GM19397 (cell line): ENCODE data around the gene AIP.
A peak's percentile ranks its signal among the peaks of the same experiment; 100 is the strongest.
"Not testable (repeated sequence)": the region's sequence is repeated elsewhere in the genome, so short reads cannot be mapped to it uniquely, and the experiment has no call there.

Experiments
- ATAC-seq: cut with Tn5 transposase; IDR thresholded peaks from one replicate; pipeline ENCODE4 v1.9.1; 2021; ENCODE audit warnings: mild to moderate bottlenecking, moderate library complexity; ENCODE audit not compliant: unreplicated experiment

Gene AIP

GRCh38 chr11:67448220-67448609 lies 34.6 kb upstream of the AIP start:
- ATAC-seq, result no peak

- no peak for ATAC-seq
Measured at GRCh38 chr11:67449116-67449844, 33.5 kb upstream of the AIP start.

- no peak for ATAC-seq
Measured at GRCh38 chr11:67450796-67451657, 31.8 kb upstream of the AIP start.

- no peak for ATAC-seq
Measured at GRCh38 chr11:67451658-67451976, 31.2 kb upstream of the AIP start.

- ATAC-seq, result no peak
Measured at GRCh38 chr11:67452141-67452952, 30.5 kb upstream of the AIP start, which contains the start of gene GPR152. Gene GPR152 (minus strand): TSS chr11:67452729. CDS start chr11:67452724, 5 bp downstream.

GRCh38 chr11:67453816-67454732 lies 28.8 kb upstream of the AIP start:
- ATAC-seq, result no peak

GRCh38 chr11:67455054-67455453 lies 27.8 kb upstream of the AIP start, which contains the start of gene CABP4:
Gene CABP4 (plus strand): TSS chr11:67455354. CDS start chr11:67455424, 70 bp downstream.
- no peak for ATAC-seq

GRCh38 chr11:67456068-67456705 lies 26.6 kb upstream of the AIP start:
- no peak for ATAC-seq

- ATAC-seq, result no peak
Measured at GRCh38 chr11:67457453-67457852, 25.4 kb upstream of the AIP start.

- ATAC-seq, result no peak
Measured at GRCh38 chr11:67458266-67458665, 24.6 kb upstream of the AIP start.

GRCh38 chr11:67463186-67463585 lies 19.6 kb upstream of the AIP start:
- ATAC-seq, result no peak

GRCh38 chr11:67463680-67464410 lies 19.0 kb upstream of the AIP start:
- ATAC-seq, result no peak

GRCh38 chr11:67464411-67465188 lies 18.2 kb upstream of the AIP start:
- peak; percentile 47 for ATAC-seq

- no peak for ATAC-seq
Measured at GRCh38 chr11:67465189-67465510, 17.7 kb upstream of the AIP start.

- not testable (repeated sequence) for ATAC-seq
Measured at GRCh38 chr11:67465530-67465929, 17.3 kb upstream of the AIP start.

- ATAC-seq, result no peak
Measured at GRCh38 chr11:67466367-67466766, 16.5 kb upstream of the AIP start.

- ATAC-seq, result no peak
Measured at GRCh38 chr11:67466962-67467771, 15.7 kb upstream of the AIP start.

GRCh38 chr11:67468056-67468455 lies 14.8 kb upstream of the AIP start:
- no peak for ATAC-seq
